Measurements from ENCODE around the gene HDAC4.

HDAC4 gene

GRCh38 chr2:239110595-239111048 lies 290.2 kb downstream of the HDAC4 start:
- DNase-seq, result no peak

GRCh38 chr2:239109928-239110545 lies 290.8 kb downstream of the HDAC4 start:
- DNase-seq, result no peak

- DNase-seq, result peak; percentile 95
Measured at GRCh38 chr2:239109041-239109927, 291.5 kb downstream of the HDAC4 start.

GRCh38 chr2:239108459-239108858 lies 292.4 kb downstream of the HDAC4 start:
- DNase-seq, result no peak

GRCh38 chr2:239107936-239108335 lies 292.9 kb downstream of the HDAC4 start:
- no peak for DNase-seq

- DNase-seq, result no peak
Measured at GRCh38 chr2:239106966-239107365, 293.9 kb downstream of the HDAC4 start.

GRCh38 chr2:239106314-239106908 lies 294.4 kb downstream of the HDAC4 start:
- peak; percentile 3 for DNase-seq

GRCh38 chr2:239105234-239105633 lies 295.6 kb downstream of the HDAC4 start:
- DNase-seq, result no peak

- no peak for DNase-seq
Measured at GRCh38 chr2:239104800-239105199, 296.0 kb downstream of the HDAC4 start.

GRCh38 chr2:239103125-239104098 lies 297.4 kb downstream of the HDAC4 start:
- no peak for DNase-seq

- DNase-seq, result no peak
Measured at GRCh38 chr2:239102266-239102665, 298.6 kb downstream of the HDAC4 start.

- DNase-seq, result no peak
Measured at GRCh38 chr2:239101807-239102206, 299.0 kb downstream of the HDAC4 start.

GRCh38 chr2:239101071-239101470 lies 299.7 kb downstream of the HDAC4 start:
- DNase-seq, result no peak

GRCh38 chr2:239099474-239099873 lies 301.3 kb downstream of the HDAC4 start:
- no peak for DNase-seq

GRCh38 chr2:239098288-239098970 lies 302.4 kb downstream of the HDAC4 start:
- no peak for DNase-seq

- no peak for DNase-seq
Measured at GRCh38 chr2:239097428-239097696, 303.5 kb downstream of the HDAC4 start.

GRCh38 chr2:239096676-239097427 lies 304.0 kb downstream of the HDAC4 start:
- DNase-seq, result no peak

- DNase-seq, result no peak
Measured at GRCh38 chr2:239095460-239096081, 305.2 kb downstream of the HDAC4 start.

GRCh38 chr2:239094867-239095266 lies 306.0 kb downstream of the HDAC4 start:
- DNase-seq, result no peak

GRCh38 chr2:239093952-239094351 lies 306.9 kb downstream of the HDAC4 start:
- no peak for DNase-seq

- no peak for DNase-seq
Measured at GRCh38 chr2:239093542-239093941, 307.3 kb downstream of the HDAC4 start.

Measured in DMS153 (cell line).